Gastrocnemius medialis (tissue), 4 donors: ENCODE measurements around the gene PRKD3.

Experiments
- CTCF ChIP-seq, 5 experiments: fragments of 450-650 bp in 3 of 5; fragments of 200-600 bp in 2 of 5; sonication (generic) in 2 of 5; IDR thresholded peaks in 4 of 5; conservative IDR thresholded peaks in 1 of 5; 1 replicate in 4 of 5; 2 replicates in 1 of 5; pipeline ENCODE4 v1.5.1; 2016 to 2019; ENCODE audit warnings: antibody characterized with exemption in 5 of 5, mild to moderate bottlenecking in 3 of 5, moderate library complexity in 3 of 5
- POLR2A ChIP-seq, 2 donors: fragments of 450-650 bp; IDR thresholded peaks; one replicate each; pipeline ENCODE4 v1.6.1; 2017; ENCODE audit warnings: antibody characterized with exemption in 2 of 2, mild to moderate bottlenecking in 2 of 2, moderate library complexity in 2 of 2

GRCh38 chr2:37322368-37322767 lies 2.3 kb downstream of the PRKD3 start:
- TF ChIP-seq POLR2A (IDR thresholded peaks at IDR 0.05): no peak
- TF ChIP-seq CTCF (IDR thresholded peaks at IDR 0.05 in 4 of 5, conservative IDR thresholded peaks at IDR 0.05 in 1 of 5): no peak
